Spleen (tissue), 7 donors: Measurements from ENCODE around the gene ZNF516.

Experiments
- CTCF ChIP-seq, 11 experiments: fragments of 200-600 bp in 7 of 11; fragments of 450-650 bp in 4 of 11; sonication (generic) in 4 of 11; IDR thresholded peaks in 8 of 11; conservative IDR thresholded peaks in 3 of 11; 1 replicate in 7 of 11; 2 replicates in 4 of 11; pipeline versions ENCODE4 v1.4.0 to v1.8.0; 2016 to 2021; ENCODE audit warnings: antibody characterized with exemption in 11 of 11, inconsistent platforms in 4 of 11, mild to moderate bottlenecking in 1 of 11
- POLR2AphosphoS5 ChIP-seq, 3 donors: sonication (generic); formaldehyde crosslinking; IDR thresholded peaks; one replicate each; pipeline ENCODE4 v1.5.1; 2017; ENCODE audit warnings: antibody characterized with exemption in 3 of 3
- donor health status: DM: no; HTN: no; CAD: no; lungs with moderate emphysema.
- donor health status: DM: no; HTN: no; CAD: no.
- donor health status: DM: no; HTN: no; CAD: no.

- no peak for TF ChIP-seq CTCF (IDR thresholded peaks at IDR 0.05 in 8 of 11, conservative IDR thresholded peaks at IDR 0.05 in 3 of 11)
- no peak for TF ChIP-seq POLR2AphosphoS5 (IDR thresholded peaks at IDR 0.05)
These were observed 131.5 kb downstream of the ZNF516 start for GRCh38 chr18:76363436-76364120.
